Purkinje cell (primary cell): ENCODE data around the gene ARMH2. TPM values are rescaled to one million over a fixed set of nuclear protein-coding genes. Genes with fewer than 3 reads are reported as not detected.

Source experiments
- polyA plus RNA-seq: library from polyadenylated mRNA; unstranded; fragments of >200 nt; fragmentation: Nextera tagmentation; gene quantifications from 2 replicates; pipeline ENCODE4 v1.2.1, GENCODE V29; 2014

ARMH2 gene
- polyA plus RNA-seq: not detected in 2 replicates

DNA sequence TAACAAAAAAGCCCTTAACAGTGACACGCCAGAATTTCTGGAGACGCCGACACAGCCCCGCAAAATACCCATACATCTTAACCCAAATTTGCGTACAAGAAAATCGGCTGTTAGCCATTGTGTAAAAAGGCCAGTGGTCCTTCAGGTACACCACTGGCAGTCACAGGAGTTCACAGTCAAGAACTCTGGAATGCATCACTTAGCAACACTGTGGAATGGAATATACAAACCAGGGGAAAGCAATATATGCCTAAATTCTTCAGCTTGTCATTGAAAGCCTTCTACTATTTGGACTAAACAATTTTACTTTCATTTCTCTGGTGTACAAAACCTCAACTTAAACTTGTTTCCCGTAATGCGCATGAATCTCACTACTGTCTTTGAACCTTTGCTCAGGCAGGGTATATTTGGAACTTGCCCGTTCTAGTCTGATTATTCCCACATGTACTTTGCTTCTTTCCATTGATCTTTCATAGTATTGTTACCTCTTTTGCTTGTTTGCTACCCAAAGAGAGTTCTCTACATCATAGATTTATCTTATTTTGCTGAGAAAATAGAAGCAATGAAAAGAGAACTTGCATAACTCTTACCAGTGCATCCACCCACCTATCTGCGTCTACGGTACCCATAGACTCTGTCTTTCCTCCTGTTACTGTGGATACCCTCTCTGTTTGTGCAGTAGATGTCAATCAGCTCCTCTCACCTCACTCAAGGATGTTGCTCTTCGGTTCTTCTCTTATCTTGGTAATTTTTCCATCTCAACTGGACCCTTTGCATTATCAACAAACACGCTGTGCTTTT, at the start of gene ARMH2:
ARMH2 (minus strand) TSS at position 178 of the 801 bp plus-strand sequence; CDS start at position 118, 60 bp downstream.

DNA sequence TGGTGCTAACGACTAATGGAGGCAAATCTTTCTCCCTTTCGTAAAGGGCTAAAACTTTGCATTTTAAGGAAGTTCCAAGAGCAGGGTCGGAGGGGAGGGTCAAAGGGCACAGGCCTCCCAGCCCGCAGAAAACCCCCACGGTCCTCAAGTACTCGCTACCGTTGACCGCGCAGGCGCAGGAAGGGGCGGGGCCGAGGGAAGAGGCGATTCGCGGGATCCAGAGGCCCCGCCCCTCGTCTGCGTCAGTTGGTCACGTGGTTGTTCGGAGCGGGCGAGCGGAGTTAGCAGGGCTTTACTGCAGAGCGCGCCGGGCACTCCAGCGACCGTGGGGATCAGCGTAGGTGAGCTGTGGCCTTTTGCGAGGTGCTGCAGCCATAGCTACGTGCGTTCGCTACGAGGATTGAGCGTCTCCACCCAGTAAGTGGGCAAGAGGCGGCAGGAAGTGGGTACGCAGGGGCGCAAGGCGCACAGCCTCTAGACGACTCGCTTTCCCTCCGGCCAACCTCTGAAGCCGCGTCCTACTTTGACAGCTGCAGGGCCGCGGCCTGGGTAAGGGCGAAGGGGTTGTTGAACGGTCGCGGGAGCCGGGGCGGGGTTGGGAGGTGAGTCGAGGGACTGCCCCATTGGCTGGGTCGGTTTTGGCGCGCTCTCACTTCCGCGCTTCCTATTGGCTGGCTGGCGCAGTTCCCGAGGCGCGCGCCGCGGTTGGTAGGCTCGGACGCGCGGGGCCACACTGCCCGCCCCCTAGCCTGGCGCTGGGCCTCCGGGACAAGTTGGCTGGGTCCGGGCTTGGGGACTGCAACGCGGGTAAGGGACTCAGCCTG, 23.8 kb downstream of the ARMH2 start, which contains the start of gene GMNN:
GMNN (plus strand) TSS at position 242 of the 824 bp plus-strand sequence. CDS start 2,310 bp downstream, outside the sequence.

Other genes with a start within 250 kb of the ARMH2 start
- gene KIAA0319, start 152.7 kb downstream of the ARMH2 start, polyA plus RNA-seq: 5.2 and 8.7 TPM in 2 replicates
- 36.3 and 44.0 TPM in 2 replicates for gene TDP2, start 132.0 kb downstream of the ARMH2 start, polyA plus RNA-seq
- gene ACOT13, start 131.8 kb downstream of the ARMH2 start, polyA plus RNA-seq: 107 and 117 TPM in 2 replicates
- 56.7 and 74.4 TPM in 2 replicates for gene C6orf62, start 79.8 kb downstream of the ARMH2 start, polyA plus RNA-seq
- gene GMNN, start 24.0 kb downstream of the ARMH2 start, polyA plus RNA-seq: 14.2 and 36.3 TPM in 2 replicates
- 58.1 and 62.1 TPM in 2 replicates for gene RIPOR2, start 137.0 kb upstream of the ARMH2 start, polyA plus RNA-seq